ENCODE measurements around the gene VSX1.

VSX1 gene

GRCh38 chr20:25040438-25040831 lies 41.5 kb downstream of the VSX1 start:
- TF ChIP-seq REST (IDR thresholded peaks at IDR 0.05; ENCODE audit: insufficient read depth in 1 of 2, low read depth in 2 of 2, low read length in 2 of 2): no peak
- no peak for TF ChIP-seq TAF1 (IDR thresholded peaks at IDR 0.05; ENCODE audit: borderline replicate concordance, insufficient read depth, low read length)
- no peak for TF ChIP-seq POLR2AphosphoS5 (IDR thresholded peaks at IDR 0.05; ENCODE audit: low read depth, low read length)
- TF ChIP-seq SIN3A (IDR thresholded peaks at IDR 0.05; ENCODE audit: borderline replicate concordance, insufficient read depth, low read length): no peak
- no peak for TF ChIP-seq FOXP2 (optimal IDR thresholded peaks at IDR 0.05; ENCODE audit: borderline replicate concordance, extremely low read depth, extremely low read length, insufficient read depth)

DNA sequence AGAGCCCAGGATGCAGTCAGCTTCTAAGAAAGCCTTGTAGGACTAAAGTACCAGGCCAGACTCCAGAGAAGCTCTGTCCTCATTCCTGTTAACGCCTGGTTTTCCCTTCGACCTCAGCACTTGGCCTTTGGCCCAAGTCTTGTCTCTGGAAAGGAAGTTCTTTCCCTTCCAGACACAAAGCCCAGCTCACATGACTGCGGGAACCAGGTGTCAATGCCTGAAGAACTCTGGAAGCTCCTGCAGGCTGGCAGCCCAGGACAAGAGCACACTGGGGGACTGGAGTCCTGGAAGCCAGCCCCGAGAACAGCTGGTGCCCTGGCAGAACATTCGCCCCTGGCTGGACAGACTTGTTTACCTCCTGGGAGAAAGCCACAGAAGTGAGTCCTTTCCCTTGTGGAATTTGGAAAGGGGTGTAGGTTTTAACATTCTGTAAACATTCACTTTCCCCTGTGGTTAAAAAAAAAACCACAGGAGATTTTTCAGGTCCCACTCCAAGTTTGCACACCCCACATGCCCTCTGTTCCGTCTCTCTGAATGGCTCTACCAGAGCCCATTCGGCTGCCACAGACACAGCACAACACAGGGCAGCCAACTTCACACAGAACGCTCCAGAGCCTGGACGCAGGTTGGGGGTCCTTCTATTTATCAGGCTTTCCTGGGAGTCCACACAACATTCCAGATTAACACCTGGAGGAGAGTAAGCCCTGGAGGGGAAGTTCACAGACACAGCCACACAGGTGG lies 42.1 kb downstream of the VSX1 start:
- TF ChIP-seq TAF1 (IDR thresholded peaks at IDR 0.05; ENCODE audit: borderline replicate concordance, insufficient read depth, low read length): no peak
- TF ChIP-seq SIN3A (IDR thresholded peaks at IDR 0.05; ENCODE audit: borderline replicate concordance, insufficient read depth, low read length): no peak
- no peak for TF ChIP-seq REST (IDR thresholded peaks at IDR 0.05; ENCODE audit: insufficient read depth in 1 of 2, low read depth in 2 of 2, low read length in 2 of 2)
- no peak for TF ChIP-seq POLR2AphosphoS5 (IDR thresholded peaks at IDR 0.05; ENCODE audit: low read depth, low read length)
- no peak for TF ChIP-seq FOXP2 (optimal IDR thresholded peaks at IDR 0.05; ENCODE audit: borderline replicate concordance, extremely low read depth, extremely low read length, insufficient read depth)

DNA sequence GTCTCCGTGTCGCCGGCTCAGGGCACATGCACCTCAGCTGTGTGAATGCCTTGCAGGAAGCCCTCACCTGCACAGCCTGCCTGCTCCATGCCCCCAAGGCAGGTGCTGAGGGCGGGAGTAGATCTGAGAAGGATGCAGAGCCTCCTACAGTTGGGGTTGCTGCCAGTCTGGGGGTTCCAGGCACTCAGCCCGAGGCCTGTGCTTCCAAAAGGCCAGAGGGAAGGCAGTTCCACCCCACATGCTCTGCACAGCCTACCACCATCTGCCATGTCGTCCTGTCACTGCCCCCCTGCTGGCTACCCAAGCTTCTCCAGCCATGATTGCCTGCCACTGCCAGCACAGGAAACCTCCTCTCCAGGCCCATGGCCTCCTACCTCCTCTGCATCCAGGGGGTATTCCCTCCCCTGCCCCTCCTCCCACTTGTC lies 43.3 kb downstream of the VSX1 start:
- no peak for TF ChIP-seq FOXP2 (optimal IDR thresholded peaks at IDR 0.05; ENCODE audit: borderline replicate concordance, extremely low read depth, extremely low read length, insufficient read depth)
- no peak for TF ChIP-seq TAF1 (IDR thresholded peaks at IDR 0.05; ENCODE audit: borderline replicate concordance, insufficient read depth, low read length)
- TF ChIP-seq REST (IDR thresholded peaks at IDR 0.05; ENCODE audit: insufficient read depth in 1 of 2, low read depth in 2 of 2, low read length in 2 of 2): no peak

- TF ChIP-seq REST (IDR thresholded peaks at IDR 0.05; ENCODE audit: insufficient read depth in 1 of 2, low read depth in 2 of 2, low read length in 2 of 2) (no peak), FOXP2 (optimal IDR thresholded peaks at IDR 0.05; ENCODE audit: borderline replicate concordance, extremely low read depth, extremely low read length, insufficient read depth) (no peak), SIN3A (IDR thresholded peaks at IDR 0.05; ENCODE audit: borderline replicate concordance, insufficient read depth, low read length) (no peak), TAF1 (IDR thresholded peaks at IDR 0.05; ENCODE audit: borderline replicate concordance, insufficient read depth, low read length) (no peak), POLR2AphosphoS5 (IDR thresholded peaks at IDR 0.05; ENCODE audit: low read depth, low read length) (no peak)
These were observed 43.9 kb downstream of the VSX1 start for GRCh38 chr20:25038103-25038410.

Data from PFSK-1 (cell line).